PC-3 (cell line): Measurements from ENCODE around the gene WNT1. TPM values are rescaled to one million over a fixed set of nuclear protein-coding genes. Genes with fewer than 3 reads are reported as not detected.

Experiments
- ATAC-seq: fragments of 200-7000 bp; cut with Tn5 transposase; 2 replicates; pipeline ENCODE4 v1.9.1; 2020; ENCODE audit warnings: mild to moderate bottlenecking, moderate library complexity
- BruUV-seq: library from RNA; stranded (reverse); fragments of 400-500 nt; replicated peaks from 2 replicates; lab custom pipeline; 2021; lab: Mats Ljungman, UMichigan
- CTCF ChIA-PET: fragments of 300-600 bp; sonication (Branson Sonifier 250); formaldehyde crosslinking; loops from one replicate; lab custom pipeline; 2022; ENCODE audit warnings: antibody characterized with exemption; lab: Charles Lee
- POLR2A ChIA-PET: fragments of 300-600 bp; sonication (Branson Sonifier 250); formaldehyde crosslinking; loops from one replicate; lab custom pipeline; 2022; ENCODE audit warnings: antibody characterized with exemption; ENCODE audit not compliant: unreplicated experiment; lab: Charles Lee
- DNase-seq: peaks from one replicate; pipeline ENCODE4 v3.0.0-alpha.2; 2015
- H2AFZ ChIP-seq: fragments of 300-600 bp; sonication (generic); 2 replicates; pipeline ENCODE4 v1.6.0; 2016; ENCODE audit warnings: antibody characterized with exemption, low read length
- H3F3A ChIP-seq: fragments of 300-600 bp; sonication (generic); one replicate; pipeline ENCODE4 v1.6.0; 2017; ENCODE audit warnings: antibody characterized with exemption, low read length, control low read depth, mild to moderate bottlenecking; ENCODE audit not compliant: unreplicated experiment
- H3K27ac ChIP-seq: fragments of 300-600 bp; sonication (generic); 2 replicates; pipeline ENCODE4 v1.5.1; 2016; ENCODE audit warnings: mild to moderate bottlenecking, low read length
- H3K27me3 ChIP-seq: fragments of 300-600 bp; sonication (generic); 2 replicates; pipeline ENCODE4 v1.6.1; 2016; ENCODE audit warnings: low read length, mixed read lengths
- H3K36me3 ChIP-seq: fragments of 300-600 bp; sonication (generic); 2 replicates; pipeline ENCODE4 v1.6.1; 2016; ENCODE audit warnings: low read depth, mixed run types, low read length, mixed read lengths
- H3K4me1 ChIP-seq: fragments of 300-600 bp; sonication (generic); 2 replicates; pipeline ENCODE4 v1.5.1; 2016; ENCODE audit warnings: low read length; ENCODE audit not compliant: insufficient read depth
- H3K4me2 ChIP-seq: fragments of 300-600 bp; sonication (generic); 2 replicates; pipeline ENCODE4 v1.6.0; 2016; ENCODE audit warnings: low read length
- H3K4me3 ChIP-seq: fragments of 300-600 bp; sonication (generic); 2 replicates; pipeline ENCODE4 v1.5.1; 2016; ENCODE audit warnings: mild to moderate bottlenecking, low read length, mixed read lengths
- H3K79me2 ChIP-seq: fragments of 300-600 bp; sonication (generic); 2 replicates; pipeline ENCODE4 v1.6.1; 2017; ENCODE audit warnings: low read length, mixed read lengths
- H3K9ac ChIP-seq: fragments of 300-600 bp; sonication (generic); 2 replicates; pipeline ENCODE4 v1.6.0; 2016; ENCODE audit warnings: mild to moderate bottlenecking, low read length
- H3K9me2 ChIP-seq: fragments of 300-600 bp; sonication (generic); replicated peaks from 2 replicates; pipeline ENCODE4 v1.6.1; 2016; ENCODE audit warnings: mixed run types, low read length, mixed read lengths
- H3K9me3 ChIP-seq: fragments of 300-600 bp; sonication (generic); 2 replicates; pipeline ENCODE4 v1.6.1; 2016; ENCODE audit warnings: low read length, mixed read lengths
- H4K20me1 ChIP-seq: fragments of 300-600 bp; sonication (generic); 2 replicates; pipeline ENCODE4 v1.6.1; 2016; ENCODE audit warnings: low read length, mixed read lengths
- CTCF ChIP-seq: fragments of 300-600 bp; sonication (generic); conservative IDR thresholded peaks from 2 replicates; pipeline ENCODE4 v1.5.1; 2017; ENCODE audit warnings: antibody characterized with exemption, low read depth, mild to moderate bottlenecking, low read length
- EZH2 ChIP-seq: fragments of 300-600 bp; sonication (generic); IDR thresholded peaks from one replicate; pipeline ENCODE4 v1.6.1; 2017; ENCODE audit warnings: antibody characterized with exemption, mild to moderate bottlenecking, low read length; ENCODE audit not compliant: unreplicated experiment
- EZH2phosphoT487 ChIP-seq: fragments of 300-600 bp; sonication (generic); IDR thresholded peaks from 2 replicates; pipeline ENCODE4 v1.6.1; 2018; ENCODE audit warnings: mild to moderate bottlenecking, antibody characterized with exemption, low read length, borderline replicate concordance
- intact Hi-C: fragments of 100-400 bp; cut with micrococcal nuclease; formaldehyde crosslinking; loops from 2 replicates; pipeline ENCODE4 v1.9.0; 2023
- total RNA-seq: library from RNA; depleted of rRNA; stranded (reverse); fragments of >200 nt; gene quantifications from 2 replicates; pipeline ENCODE4 v1.2.3, GENCODE V29; 2014

WNT1 gene
- total RNA-seq, 1 experiment from 2014 or later: not detected

DNA sequence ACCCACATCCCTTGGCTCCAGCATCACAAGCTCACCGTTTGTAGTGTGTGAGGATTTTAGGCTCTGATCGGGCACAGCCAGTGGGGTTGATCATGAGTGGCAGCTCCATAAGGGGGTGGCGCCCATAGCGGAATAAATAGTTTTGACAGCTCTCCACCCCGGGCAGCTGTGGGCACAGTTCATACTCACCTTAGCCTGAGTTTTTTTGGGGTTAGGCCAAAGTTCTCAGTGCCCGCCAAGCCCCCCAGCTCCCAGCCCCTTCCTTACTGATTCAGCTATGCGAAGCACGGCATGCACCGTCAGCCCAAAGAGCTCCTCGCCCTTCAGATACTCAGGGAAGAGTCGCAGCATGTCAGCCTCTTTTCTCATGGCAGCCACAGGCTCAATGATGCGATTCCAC, 46.4 kb downstream of the WNT1 start:
- CTCF ChIA-PET: interaction anchor here (0.5 kb wide), 1 partner anchor 172 kb away, joined by 3 read pairs; no protein-coding TSS in a partner anchor
- intact Hi-C loops: no loop called here
- no peak overlapping the region for H3K27ac ChIP-seq
- no peaks in the 10 kb centered on the region for H3K27me3 ChIP-seq
- H3K79me2 ChIP-seq: no peaks in the 10 kb centered on the region
- POLR2A ChIA-PET: no interaction called here
- no peak for ATAC-seq
- peaks cover 38% of the 10 kb centered on the region for H3K36me3 ChIP-seq
- no peaks in the 10 kb centered on the region for H4K20me1 ChIP-seq
- TF ChIP-seq EZH2phosphoT487 (no peak), CTCF (no peak), EZH2 (no peak)
- no TSS peak for BruUV-seq
- peaks cover 1% of the 10 kb centered on the region for H3F3A ChIP-seq
- no peak overlapping the region for H3K4me2 ChIP-seq
- DNase-seq: no peak
- H3K9me3 ChIP-seq: no peaks in the 10 kb centered on the region
- no peak overlapping the region for H3K4me3 ChIP-seq
- no peak overlapping the region for H2AFZ ChIP-seq
- H3K9me2 ChIP-seq: no peaks in the 10 kb centered on the region
- H3K4me1 ChIP-seq: peaks cover 4% of the 10 kb centered on the region; the same call in 1 of the 2 replicates
- no peak overlapping the region for H3K9ac ChIP-seq

- ChIA-PET POLR2A (no interaction called here), CTCF (no interaction called here)
- DNase-seq (no peak), ATAC-seq (no peak)
- no peaks in the 10 kb centered on the region for H3K27me3 ChIP-seq
- no peaks in the 10 kb centered on the region for H3F3A ChIP-seq
- H3K79me2 ChIP-seq: no peaks in the 10 kb centered on the region
- no peaks in the 10 kb centered on the region for H3K9me2 ChIP-seq
- no peak overlapping the region for H2AFZ ChIP-seq
- BruUV-seq: no TSS peak
- H3K4me3 ChIP-seq: no peak overlapping the region
- H3K4me2 ChIP-seq: no peak overlapping the region
- H3K9ac ChIP-seq: no peak overlapping the region
- no peaks in the 10 kb centered on the region for H3K9me3 ChIP-seq
- H3K27ac ChIP-seq: no peak overlapping the region
- intact Hi-C loops: no loop called here
- H3K4me1 ChIP-seq: no peaks in the 10 kb centered on the region
- peaks cover 38% of the 10 kb centered on the region for H3K36me3 ChIP-seq
- H4K20me1 ChIP-seq: no peaks in the 10 kb centered on the region
- no peak for TF ChIP-seq CTCF
- TF ChIP-seq EZH2phosphoT487: no peak
- TF ChIP-seq EZH2: no peak
Observed at GRCh38 chr12:49025463-49025862, 47.3 kb downstream of the WNT1 start.

- CTCF ChIA-PET: no interaction called here
Observed at GRCh38 chr12:49026101-49026500, 48.0 kb downstream of the WNT1 start.

More at GRCh38 chr12:49026101-49026500, 48.0 kb downstream of the WNT1 start:
- intact Hi-C loops: no loop called here
- Histone ChIP-seq H3K27me3 (no peaks in the 10 kb centered on the region), H3K36me3 (peaks cover 38% of the 10 kb centered on the region), H3K9ac (no peak overlapping the region), H2AFZ (no peak overlapping the region), H3K4me3 (no peak overlapping the region), H4K20me1 (no peaks in the 10 kb centered on the region), H3F3A (no peaks in the 10 kb centered on the region), H3K79me2 (no peaks in the 10 kb centered on the region), H3K9me2 (no peaks in the 10 kb centered on the region), H3K4me1 (no peaks in the 10 kb centered on the region), H3K27ac (no peak overlapping the region), H3K4me2 (no peak overlapping the region), H3K9me3 (no peaks in the 10 kb centered on the region)
- ATAC-seq (no peak), DNase-seq (no peak)
- no peak for TF ChIP-seq CTCF
- TF ChIP-seq EZH2phosphoT487: no peak
- TF ChIP-seq EZH2: no peak
- POLR2A ChIA-PET: no interaction called here
- no TSS peak for BruUV-seq
